Neural crest cell (in vitro differentiated cells): ENCODE data around the gene COG7. TPM values are rescaled to one million over a fixed set of nuclear protein-coding genes. Genes with fewer than 3 reads are reported as not detected.
"Not testable (repeated sequence)": the region's sequence is repeated elsewhere in the genome, so short reads cannot be mapped to it uniquely, and the experiment has no call there.

Experiments used
- DNase-seq: peaks from one replicate; pipeline ENCODE4 v3.0.0; 2021; ENCODE audit warnings: low read depth, mixed read lengths, low spot score
- H3K27ac Mint-ChIP-seq: one replicate; pipeline ENCODE4 v1.8.0; 2021; ENCODE audit warnings: mild to moderate bottlenecking, mixed read lengths; ENCODE audit not compliant: unreplicated experiment
- H3K27me3 Mint-ChIP-seq: 2 replicates; pipeline ENCODE4 v1.8.0; 2021; ENCODE audit warnings: low read depth, mild to moderate bottlenecking, mixed read lengths
- H3K36me3 Mint-ChIP-seq: 2 replicates; pipeline ENCODE4 v1.8.0; 2021; ENCODE audit warnings: low read depth, mild to moderate bottlenecking, mixed read lengths
- H3K4me1 Mint-ChIP-seq: 2 replicates; pipeline ENCODE4 v1.8.0; 2021; ENCODE audit warnings: mixed read lengths
- H3K4me3 Mint-ChIP-seq: one replicate; pipeline ENCODE4 v1.8.0; 2021; ENCODE audit warnings: mild to moderate bottlenecking, mixed read lengths
- H3K9me3 Mint-ChIP-seq: 2 replicates; pipeline ENCODE4 v1.8.0; 2021; ENCODE audit warnings: mixed read lengths
- CTCF ChIP-seq: fragments of 200-600 bp; sonication (generic); conservative IDR thresholded peaks from 2 replicates; pipeline ENCODE4 v1.5.0; 2021; ENCODE audit warnings: antibody characterized with exemption, mild to moderate bottlenecking
- total RNA-seq: library from RNA; stranded (reverse); gene quantifications from 2 replicates; pipeline ENCODE4 v1.2.1, GENCODE V29; 2021

The COG7 gene
- total RNA-seq, 1 donor from 2014 or later = 18.9 TPM

GRCh38 chr16:23395732-23396131 is 57.3 kb downstream of the COG7 start:
- peaks cover 16% of the 10 kb centered on the region for H3K4me1 Mint-ChIP-seq
- H3K36me3 Mint-ChIP-seq = peaks cover 9% of the 10 kb centered on the region
- H3K27me3 Mint-ChIP-seq = no peaks in the 10 kb centered on the region
- TF ChIP-seq CTCF = no peak
- no peaks in the 10 kb centered on the region for H3K9me3 Mint-ChIP-seq
- H3K27ac Mint-ChIP-seq = no peak overlapping the region
- DNase-seq = no peak
- no peak overlapping the region for H3K4me3 Mint-ChIP-seq

GRCh38 chr16:23394141-23394831 is 58.7 kb downstream of the COG7 start:
- Mint-ChIP-seq H3K36me3 (peaks cover 4% of the 10 kb centered on the region), H3K4me3 (no peak overlapping the region), H3K4me1 (peaks cover 5% of the 10 kb centered on the region), H3K27ac (no peak overlapping the region), H3K9me3 (no peaks in the 10 kb centered on the region), H3K27me3 (no peaks in the 10 kb centered on the region)
- DNase-seq = no peak
- TF ChIP-seq CTCF = no peak

- H3K36me3 Mint-ChIP-seq = peaks cover 4% of the 10 kb centered on the region
- TF ChIP-seq CTCF = no peak
These were observed 60.8 kb downstream of the COG7 start for GRCh38 chr16:23392223-23392600.

GRCh38 chr16:23391381-23392222 is 61.4 kb downstream of the COG7 start:
- Mint-ChIP-seq H3K4me3 (no peak overlapping the region), H3K36me3 (peaks cover 4% of the 10 kb centered on the region), H3K4me1 (no peaks in the 10 kb centered on the region), H3K27me3 (no peaks in the 10 kb centered on the region), H3K9me3 (no peaks in the 10 kb centered on the region), H3K27ac (no peak overlapping the region)
- no peak for DNase-seq
- TF ChIP-seq CTCF = no peak

More at GRCh38 chr16:23392223-23392600, 60.8 kb downstream of the COG7 start:
- Mint-ChIP-seq H3K4me1 (no peaks in the 10 kb centered on the region), H3K27me3 (no peaks in the 10 kb centered on the region), H3K27ac (peak overlapping the region; percentile 19), H3K4me3 (no peak overlapping the region), H3K9me3 (no peaks in the 10 kb centered on the region)
- DNase-seq = no peak

GRCh38 chr16:23389936-23390335 is 63.1 kb downstream of the COG7 start:
- not testable (repeated sequence) for H3K4me3 Mint-ChIP-seq, H3K36me3 Mint-ChIP-seq, DNase-seq, H3K27me3 Mint-ChIP-seq, H3K27ac Mint-ChIP-seq, H3K9me3 Mint-ChIP-seq, H3K4me1 Mint-ChIP-seq

- no peaks in the 10 kb centered on the region for H3K9me3 Mint-ChIP-seq
- peaks cover 4% of the 10 kb centered on the region for H3K36me3 Mint-ChIP-seq
- no peak overlapping the region for H3K4me3 Mint-ChIP-seq
- H3K27me3 Mint-ChIP-seq = no peaks in the 10 kb centered on the region
- no peak for TF ChIP-seq CTCF
- no peaks in the 10 kb centered on the region for H3K4me1 Mint-ChIP-seq
- DNase-seq = no peak
- no peak overlapping the region for H3K27ac Mint-ChIP-seq
These were observed 63.8 kb downstream of the COG7 start for GRCh38 chr16:23389201-23389600.
